Measurements from ENCODE around the gene SNX3.

The SNX3 gene

GRCh38 chr6:108168501-108169463 lies 92.1 kb downstream of the SNX3 start:
- peak overlapping the region; percentile 1 for H3K4me3 ChIP-seq (ENCODE audit: low read depth, low read length)
- TF ChIP-seq CTCF (IDR thresholded peaks at IDR 0.05; ENCODE audit: low read depth, low read length) (peak; percentile 5), POLR2A (IDR thresholded peaks at IDR 0.05; ENCODE audit: extremely low read depth, insufficient read length) (no peak)
- peak; percentile 56 for DNase-seq (ENCODE audit: low read depth)

DNA sequence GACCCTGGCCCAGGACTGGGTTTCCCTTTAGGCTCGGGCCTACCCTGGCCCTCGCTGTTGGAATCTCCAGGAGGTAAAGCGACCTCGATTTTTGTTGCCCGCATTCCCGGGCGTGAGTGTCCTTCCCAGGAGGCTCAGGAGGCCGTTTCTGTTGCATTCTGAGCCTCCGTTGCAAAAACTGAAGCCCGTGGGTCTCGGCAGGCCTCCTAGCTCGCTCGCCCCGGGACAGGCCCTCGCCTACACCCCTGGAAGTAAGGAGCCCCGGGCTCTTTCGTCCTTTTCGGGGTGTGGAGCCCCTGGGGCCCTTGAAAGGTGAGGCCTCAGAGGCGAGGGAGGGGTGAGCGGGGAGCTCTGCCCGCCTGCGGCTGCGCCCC lies 92.8 kb downstream of the SNX3 start:
- H3K4me3 ChIP-seq (ENCODE audit: low read depth, low read length): no peak overlapping the region
- no peak for DNase-seq (ENCODE audit: low read depth)
- TF ChIP-seq POLR2A (IDR thresholded peaks at IDR 0.05; ENCODE audit: extremely low read depth, insufficient read length) (no peak), MYC (IDR thresholded peaks at IDR 0.05; ENCODE audit: low read depth, low read length) (no peak), CTCF (IDR thresholded peaks at IDR 0.05; ENCODE audit: low read depth, low read length) (no peak), MAX (IDR thresholded peaks at IDR 0.05; ENCODE audit: low read depth, low read length) (no peak)

DNA sequence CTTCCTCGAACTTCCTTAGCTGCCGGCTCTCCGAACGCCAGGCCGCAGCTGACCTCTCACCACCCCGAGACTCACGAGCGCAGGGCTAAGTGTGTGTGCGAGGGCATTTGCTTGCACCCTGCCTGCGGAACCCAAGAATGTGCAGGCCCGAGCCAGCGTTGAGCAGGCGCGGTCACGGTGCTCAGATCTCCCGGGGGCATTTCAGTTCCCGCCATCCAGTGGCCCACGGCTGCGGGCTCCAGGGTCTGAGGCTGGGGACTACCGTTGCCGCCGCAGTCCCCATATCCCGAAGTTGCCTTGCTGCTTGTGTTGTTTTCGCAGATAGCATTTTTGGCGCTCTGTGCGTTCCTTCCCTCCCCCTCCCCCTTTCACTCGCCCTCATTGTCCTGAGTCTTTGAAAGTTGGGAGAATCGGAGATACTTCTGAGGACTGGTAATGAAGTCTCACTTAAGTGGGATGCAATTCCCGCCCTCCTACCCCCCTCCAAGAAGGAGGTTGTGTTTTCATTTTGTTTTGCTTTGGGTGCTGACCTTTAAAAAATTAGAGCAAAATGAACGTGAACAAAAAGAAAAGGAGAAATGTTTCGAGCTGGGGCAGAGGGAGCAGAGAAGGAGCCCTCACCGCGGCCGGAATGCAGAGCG lies 93.3 kb downstream of the SNX3 start:
- TF ChIP-seq MAX (IDR thresholded peaks at IDR 0.05; ENCODE audit: low read depth, low read length) (no peak), POLR2A (IDR thresholded peaks at IDR 0.05; ENCODE audit: extremely low read depth, insufficient read length) (no peak), CTCF (IDR thresholded peaks at IDR 0.05; ENCODE audit: low read depth, low read length) (no peak), MYC (IDR thresholded peaks at IDR 0.05; ENCODE audit: low read depth, low read length) (no peak)
- DNase-seq (ENCODE audit: low read depth): no peak
- H3K4me3 ChIP-seq (ENCODE audit: low read depth, low read length): no peak overlapping the region

DNA sequence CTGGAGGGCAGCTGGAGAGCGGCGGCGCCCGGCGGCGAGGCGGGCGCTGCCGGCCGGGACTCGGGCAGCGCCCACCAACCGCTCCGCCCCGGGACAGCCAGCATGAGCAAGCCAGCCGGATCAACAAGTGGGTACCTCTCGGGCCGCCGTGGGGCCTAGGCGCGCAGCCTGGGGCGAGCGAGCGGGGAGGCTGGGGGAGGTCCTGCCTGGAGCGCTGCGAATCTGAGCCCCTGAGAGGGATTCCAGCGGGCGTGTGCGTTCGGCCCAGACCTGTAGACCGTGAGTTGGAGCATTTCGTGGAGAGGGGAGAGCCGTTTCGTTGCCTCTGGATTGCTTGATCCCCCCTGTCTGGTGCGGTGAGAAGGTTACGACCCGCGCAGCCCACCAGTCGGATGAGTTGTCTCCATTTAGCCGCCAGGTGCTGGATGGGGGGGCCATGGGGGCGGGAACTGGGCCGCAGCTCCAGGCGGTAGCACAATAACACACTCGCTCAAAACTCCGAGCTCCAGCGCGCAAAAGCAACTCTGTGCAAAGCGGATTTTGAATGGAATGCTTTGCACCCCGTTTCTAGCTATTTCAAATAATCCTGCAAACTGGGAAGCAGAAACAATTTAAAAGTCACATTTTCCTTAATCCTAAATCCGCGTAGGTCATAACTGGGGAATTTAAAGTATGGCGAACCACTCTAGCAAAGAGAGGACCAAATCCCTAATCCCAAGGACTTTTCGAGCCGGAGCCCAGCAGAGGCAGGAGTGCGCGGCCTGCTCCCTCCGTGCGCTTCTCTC lies 94.0 kb downstream of the SNX3 start:
- TF ChIP-seq CTCF (IDR thresholded peaks at IDR 0.05; ENCODE audit: low read depth, low read length) (no peak), MYC (IDR thresholded peaks at IDR 0.05; ENCODE audit: low read depth, low read length) (no peak), POLR2A (IDR thresholded peaks at IDR 0.05; ENCODE audit: extremely low read depth, insufficient read length) (no peak), MAX (IDR thresholded peaks at IDR 0.05; ENCODE audit: low read depth, low read length) (no peak)
- no peak overlapping the region for H3K4me3 ChIP-seq (ENCODE audit: low read depth, low read length)
- no peak for DNase-seq (ENCODE audit: low read depth)

DNA sequence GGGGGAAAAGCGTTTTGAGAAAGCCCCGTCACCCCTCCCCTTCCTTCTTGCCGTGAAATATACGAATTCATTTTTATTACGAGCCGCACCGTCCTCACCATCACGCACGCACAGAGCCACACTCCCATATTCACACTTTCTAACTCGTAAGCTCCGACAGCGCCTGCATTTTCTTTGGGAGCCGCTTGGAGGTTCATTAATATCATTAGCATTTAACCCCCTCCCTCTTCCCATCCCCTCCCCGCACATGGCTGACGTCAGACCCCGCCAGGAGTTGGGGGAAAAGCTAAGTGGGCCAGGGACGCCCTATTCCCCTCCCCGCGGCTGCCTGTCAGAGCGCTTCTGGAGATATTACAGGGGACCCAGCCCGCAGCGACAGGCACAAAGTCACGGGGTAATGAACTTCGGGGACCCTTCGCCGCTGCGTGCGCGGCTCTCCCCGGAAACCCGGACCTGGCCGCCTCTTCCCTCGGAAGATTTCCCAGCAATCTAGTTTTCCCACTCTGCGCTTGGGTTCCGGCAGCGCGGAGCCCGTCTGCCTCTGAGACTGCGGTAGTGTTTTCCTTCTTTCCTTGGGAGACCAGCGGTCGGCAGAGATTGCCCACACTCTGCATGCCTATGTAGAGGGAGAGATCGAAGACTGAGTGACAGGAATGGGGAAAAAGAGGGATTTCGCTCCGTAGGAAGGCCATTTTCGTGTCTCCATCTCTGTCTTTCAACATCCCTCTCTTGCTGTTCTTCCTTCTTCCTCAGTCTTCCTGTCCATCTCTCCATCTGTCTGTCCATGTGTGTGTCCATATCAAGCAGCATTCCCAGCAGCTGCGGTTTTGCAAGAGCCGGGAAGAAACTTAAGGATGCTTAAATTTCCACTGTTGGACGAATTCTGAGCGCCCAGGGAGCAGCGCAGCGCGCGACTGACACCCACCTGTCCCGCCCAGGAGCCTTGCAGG lies 94.9 kb downstream of the SNX3 start, which contains the start of gene NR2E1:
TSS of gene NR2E1 (plus strand) at position 309 of the 950 bp plus-strand sequence. CDS start 744 bp downstream, outside the sequence.
- DNase-seq (ENCODE audit: low read depth): no peak
- TF ChIP-seq POLR2A (IDR thresholded peaks at IDR 0.05; ENCODE audit: extremely low read depth, insufficient read length) (no peak), CTCF (IDR thresholded peaks at IDR 0.05; ENCODE audit: low read depth, low read length) (no peak), MYC (IDR thresholded peaks at IDR 0.05; ENCODE audit: low read depth, low read length) (no peak), MAX (IDR thresholded peaks at IDR 0.05; ENCODE audit: low read depth, low read length) (no peak)
- H3K4me3 ChIP-seq (ENCODE audit: low read depth, low read length): no peak within 1 kb of the TSS

Measured in NB4 (cell line).